Colonic mucosa (tissue), 4 donors: ENCODE data around the gene ARNT2. TPM values are rescaled to one million over a fixed set of nuclear protein-coding genes. Genes with fewer than 3 reads are reported as not detected.

Experiments
- DNase-seq: peaks from one replicate; pipeline ENCODE4 v3.0.0-alpha.2; 2020
- H3K27ac ChIP-seq: fragments of 200-600 bp; one replicate; pipeline ENCODE4 v1.8.0; 2021
- H3K27me3 ChIP-seq: fragments of 200-600 bp; one replicate; pipeline ENCODE4 v1.8.0; 2021
- H3K36me3 ChIP-seq: fragments of 200-600 bp; one replicate; pipeline ENCODE4 v1.8.0; 2021
- H3K4me1 ChIP-seq: fragments of 200-600 bp; one replicate; pipeline ENCODE4 v1.8.0; 2021; ENCODE audit warnings: mild to moderate bottlenecking
- H3K4me3 ChIP-seq: fragments of 200-600 bp; one replicate; pipeline ENCODE4 v1.8.0; 2021
- H3K9ac ChIP-seq, 2 donors: one replicate each; pipeline ENCODE4 v1.7.0; 2013; ENCODE audit warnings: control low read depth in 2 of 2, low read depth in 2 of 2, low read length in 2 of 2
- H3K9me3 ChIP-seq: fragments of 200-600 bp; one replicate; pipeline ENCODE4 v1.8.0; 2021
- intact Hi-C: fragments of 100-400 bp; cut with DNase I; formaldehyde crosslinking; loops from one replicate; pipeline ENCODE4 v1.14.1; 2022
- total RNA-seq, 2 donors: library from RNA; stranded (reverse); fragmentation: NEBNext Ultra II Directional in 1 of 2; extraction: Animal tissue kit (Norgen Biotek cat#: 25700) in 1 of 2; gene quantifications; one replicate each; pipeline ENCODE4 v1.2.1, GENCODE V29; 2021
- TF ChIP-seq, protein P1 (sequence below): fragments of 200-600 bp; IDR thresholded peaks from one replicate; pipeline ENCODE4 v1.8.0; 2022; ENCODE audit warnings: antibody characterized with exemption, mild to moderate bottlenecking
- donor health status: healthy.
- donor health status: DM: no; HTN: no; CAD: no.
- donor health status: DM: no; HTN: no; CAD: no.

ARNT2 gene
- total RNA-seq, 2 donors from 2014 or later, result 1.6 to 2.7 TPM

DNA sequence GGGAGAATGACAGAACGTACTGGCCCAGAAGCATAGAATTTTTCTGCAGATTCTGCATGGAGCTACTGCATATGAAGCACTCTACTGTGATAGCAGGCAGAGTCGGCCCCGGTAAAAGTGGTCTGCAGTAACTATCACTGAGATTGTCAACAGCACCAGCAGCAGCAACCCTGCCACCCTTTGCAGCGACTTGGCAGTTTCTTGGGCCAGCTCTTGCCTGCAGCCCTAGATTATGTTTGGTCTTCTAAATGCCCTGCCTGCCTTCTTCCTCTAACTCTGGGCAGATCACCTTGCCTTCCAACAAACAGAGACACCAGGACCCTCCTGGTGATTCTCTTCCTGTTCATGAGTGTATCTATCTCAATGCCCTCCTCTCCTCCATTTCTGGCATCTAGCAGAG is 161.8 kb downstream of the ARNT2 start:
- H3K27ac ChIP-seq, result no peak overlapping the region
- DNase-seq, result no peak
- H3K36me3 ChIP-seq, result no peaks in the 10 kb centered on the region
- no peaks in the 10 kb centered on the region for H3K9me3 ChIP-seq
- H3K4me3 ChIP-seq, result no peak overlapping the region
- H3K4me1 ChIP-seq, result no peaks in the 10 kb centered on the region
- TF ChIP-seq, protein P1, sequence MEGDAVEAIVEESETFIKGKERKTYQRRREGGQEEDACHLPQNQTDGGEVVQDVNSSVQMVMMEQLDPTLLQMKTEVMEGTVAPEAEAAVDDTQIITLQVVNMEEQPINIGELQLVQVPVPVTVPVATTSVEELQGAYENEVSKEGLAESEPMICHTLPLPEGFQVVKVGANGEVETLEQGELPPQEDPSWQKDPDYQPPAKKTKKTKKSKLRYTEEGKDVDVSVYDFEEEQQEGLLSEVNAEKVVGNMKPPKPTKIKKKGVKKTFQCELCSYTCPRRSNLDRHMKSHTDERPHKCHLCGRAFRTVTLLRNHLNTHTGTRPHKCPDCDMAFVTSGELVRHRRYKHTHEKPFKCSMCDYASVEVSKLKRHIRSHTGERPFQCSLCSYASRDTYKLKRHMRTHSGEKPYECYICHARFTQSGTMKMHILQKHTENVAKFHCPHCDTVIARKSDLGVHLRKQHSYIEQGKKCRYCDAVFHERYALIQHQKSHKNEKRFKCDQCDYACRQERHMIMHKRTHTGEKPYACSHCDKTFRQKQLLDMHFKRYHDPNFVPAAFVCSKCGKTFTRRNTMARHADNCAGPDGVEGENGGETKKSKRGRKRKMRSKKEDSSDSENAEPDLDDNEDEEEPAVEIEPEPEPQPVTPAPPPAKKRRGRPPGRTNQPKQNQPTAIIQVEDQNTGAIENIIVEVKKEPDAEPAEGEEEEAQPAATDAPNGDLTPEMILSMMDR, result no peak
- intact Hi-C loops, result loop anchor here (2.0 to 5.0 kb wide), 3 partner anchors 109 to 409 kb away; partner anchors contain the start of gene CEMIP
- no peak overlapping the region for H3K9ac ChIP-seq
- H3K27me3 ChIP-seq, result no peaks in the 10 kb centered on the region

DNA sequence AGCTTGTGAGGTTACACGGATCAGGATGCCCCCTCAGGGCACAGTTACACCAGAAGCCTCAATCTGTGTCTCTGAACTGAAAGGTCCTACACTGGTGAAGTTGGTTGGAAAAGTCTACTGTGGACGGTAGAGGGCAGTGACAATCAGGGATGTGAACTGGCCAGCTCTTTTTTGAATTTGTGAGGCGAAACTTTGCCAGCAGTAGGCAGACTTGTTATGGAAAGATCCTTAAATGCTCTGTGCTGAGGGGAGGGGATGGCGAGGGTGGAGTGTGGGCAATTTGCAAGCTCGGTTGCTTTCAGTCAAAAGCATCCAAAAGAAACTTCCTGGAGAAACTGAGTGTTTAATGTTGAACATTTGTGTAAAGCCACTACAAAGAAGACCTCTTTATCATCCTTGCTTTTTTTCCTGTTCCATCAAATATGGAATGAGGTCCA is 163.6 kb downstream of the ARNT2 start:
- H3K9me3 ChIP-seq, result no peaks in the 10 kb centered on the region
- H3K4me1 ChIP-seq, result no peaks in the 10 kb centered on the region
- H3K36me3 ChIP-seq, result no peaks in the 10 kb centered on the region
- no peaks in the 10 kb centered on the region for H3K27me3 ChIP-seq
- H3K9ac ChIP-seq, result no peak overlapping the region
- H3K4me3 ChIP-seq, result no peak overlapping the region
- DNase-seq, result peak; percentile 71
- intact Hi-C loops, result loop anchor here (2.0 to 5.0 kb wide), 3 partner anchors 110 to 407 kb away; partner anchors contain the start of gene CEMIP
- H3K27ac ChIP-seq, result no peak overlapping the region
- TF ChIP-seq, protein P1, result peak; percentile 56

DNA sequence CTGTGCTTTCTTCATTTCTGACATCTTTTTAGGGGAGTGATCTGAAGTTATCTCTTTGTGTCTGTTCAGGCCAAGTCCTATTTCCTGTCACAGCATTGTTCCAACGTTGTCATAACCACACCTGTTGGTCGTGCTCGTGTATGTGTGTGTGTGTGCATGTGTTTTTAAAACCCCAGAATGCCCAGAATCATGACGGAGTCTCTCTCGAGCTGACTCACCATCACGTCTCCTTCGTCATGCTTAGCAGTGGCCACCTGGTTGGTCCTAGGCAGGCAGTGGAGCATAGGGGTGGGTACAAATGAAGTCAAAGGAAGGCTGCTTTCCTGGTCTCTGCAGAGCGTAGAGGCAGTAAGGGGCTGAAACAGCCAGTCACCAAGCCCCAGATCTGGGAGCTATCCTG is 164.1 kb downstream of the ARNT2 start:
- TF ChIP-seq, protein P1, result no peak
- Histone ChIP-seq H3K36me3 (no peaks in the 10 kb centered on the region), H3K4me3 (no peak overlapping the region), H3K27ac (no peak overlapping the region), H3K27me3 (no peaks in the 10 kb centered on the region), H3K9me3 (no peaks in the 10 kb centered on the region), H3K9ac (no peak overlapping the region), H3K4me1 (no peaks in the 10 kb centered on the region)
- intact Hi-C loops, result loop anchor here (5.0 kb wide), 1 partner anchor 111 kb away; no protein-coding TSS in a partner anchor
- no peak for DNase-seq

DNA sequence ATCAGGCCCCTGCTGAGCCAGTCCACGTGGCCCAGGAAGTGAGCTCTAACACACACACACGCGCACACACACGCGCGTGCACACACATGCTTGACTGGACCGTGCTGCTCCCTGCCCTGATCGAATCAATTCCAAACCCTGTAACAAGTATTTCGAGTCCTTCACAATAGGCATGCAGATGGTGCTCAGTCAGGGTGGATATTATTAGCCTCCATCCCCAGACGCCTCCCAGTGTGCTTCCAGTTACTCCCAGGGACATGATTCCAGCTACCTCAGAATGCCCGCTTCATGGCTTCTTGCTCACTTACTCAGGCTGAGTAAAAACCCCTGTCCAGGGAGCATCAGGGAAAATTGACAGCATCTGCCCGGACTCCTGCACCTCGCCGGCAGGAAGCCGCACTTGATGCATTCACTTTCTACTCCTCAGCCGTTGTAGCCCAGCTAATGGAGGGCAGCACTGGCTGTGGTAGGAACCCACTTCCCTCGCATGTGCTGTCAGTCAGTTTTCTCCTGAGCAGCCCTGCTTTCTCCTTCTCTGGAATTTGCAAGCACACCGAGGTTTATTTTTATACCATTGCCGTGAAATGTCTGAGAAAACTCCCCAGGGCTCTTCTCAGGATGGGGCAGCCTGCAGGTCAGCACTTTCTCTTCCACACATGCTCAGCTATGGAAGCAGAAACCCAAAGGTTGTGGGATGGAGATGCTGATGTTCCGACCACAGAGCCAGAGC is 164.9 kb downstream of the ARNT2 start:
- TF ChIP-seq, protein P1, result no peak
- Histone ChIP-seq H3K27me3 (no peaks in the 10 kb centered on the region), H3K27ac (no peak overlapping the region), H3K36me3 (no peaks in the 10 kb centered on the region), H3K4me3 (no peak overlapping the region), H3K4me1 (no peaks in the 10 kb centered on the region), H3K9me3 (no peaks in the 10 kb centered on the region), H3K9ac (no peak overlapping the region)
- no peak for DNase-seq
- intact Hi-C loops, result loop anchor here (5.0 kb wide), 1 partner anchor 112 kb away; no protein-coding TSS in a partner anchor

DNA sequence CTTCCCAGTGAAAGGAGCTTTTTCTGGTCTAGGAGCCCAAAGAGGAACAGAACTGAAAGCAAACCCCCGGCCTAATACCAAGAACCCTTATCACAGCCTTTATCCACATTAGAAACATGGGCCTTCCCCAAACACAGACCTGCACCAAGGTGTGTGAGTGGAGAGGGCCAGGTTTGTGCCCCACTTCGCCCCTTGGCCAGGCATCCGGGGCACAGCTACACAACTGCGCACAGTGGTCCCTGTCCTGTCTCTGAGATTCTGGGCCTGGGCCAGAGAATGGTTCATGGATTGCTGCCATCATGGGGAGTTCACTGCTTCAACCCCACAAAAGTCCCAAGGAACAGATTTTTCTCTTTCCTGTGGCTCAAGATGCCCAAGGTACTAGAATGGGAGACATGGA is 165.5 kb downstream of the ARNT2 start:
- TF ChIP-seq, protein P1, result no peak
- Histone ChIP-seq H3K4me3 (no peak overlapping the region), H3K27me3 (no peaks in the 10 kb centered on the region), H3K36me3 (no peaks in the 10 kb centered on the region), H3K9ac (no peak overlapping the region), H3K27ac (no peak overlapping the region), H3K9me3 (no peaks in the 10 kb centered on the region), H3K4me1 (no peaks in the 10 kb centered on the region)
- no peak for DNase-seq
- intact Hi-C loops, result loop anchor here (5.0 kb wide), 1 partner anchor 112 kb away; no protein-coding TSS in a partner anchor
